ENCODE data around the gene ZNF669.
A peak's percentile ranks its signal among the peaks of the same experiment; 100 is the strongest.

DNA sequence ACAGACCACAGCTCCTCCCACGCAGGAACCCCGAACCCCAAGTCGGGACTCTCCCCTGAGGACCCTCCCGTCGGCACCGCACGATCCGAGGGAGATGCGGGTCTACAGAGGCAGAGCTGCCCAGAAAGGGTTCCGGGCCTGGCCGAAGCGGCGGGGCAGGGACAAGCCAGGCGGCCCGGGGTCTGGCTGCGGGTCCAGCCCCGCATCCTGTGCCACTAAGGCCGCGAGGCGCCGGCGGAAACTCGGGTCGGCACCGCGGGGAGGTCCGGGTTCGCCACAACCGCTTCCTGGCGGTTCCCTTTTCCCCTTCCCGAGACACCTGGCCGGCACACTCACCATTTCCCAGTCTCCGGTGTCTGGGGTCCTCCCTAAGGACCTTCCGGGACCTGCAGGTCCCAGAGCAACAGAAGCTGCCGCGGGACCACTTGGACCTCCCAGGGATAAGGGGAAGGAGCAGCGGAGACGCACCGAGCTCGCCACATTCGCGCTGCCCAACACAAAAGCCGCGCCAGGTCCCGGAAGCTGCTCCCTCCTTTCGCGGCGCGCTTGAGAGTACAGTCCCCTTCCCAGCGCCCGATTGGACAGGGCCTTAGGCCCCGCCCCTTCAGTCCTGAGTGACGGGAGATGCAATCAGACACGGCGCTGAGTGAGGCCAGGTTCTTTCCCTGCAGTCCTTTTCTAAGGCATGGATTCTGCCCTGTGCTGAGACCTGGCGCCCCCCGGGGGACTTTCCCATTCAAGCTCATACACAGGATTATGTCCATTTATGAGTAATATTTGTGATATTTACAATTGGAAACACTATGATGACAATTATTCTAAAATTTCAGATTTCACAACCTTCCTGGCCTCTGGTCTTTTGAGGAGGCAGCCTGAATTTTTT is 25.7 kb downstream of the ZNF669 start, which contains the start of gene ZNF670:
- peak; percentile 78 for TF ChIP-seq POLR2AphosphoS5 (IDR thresholded peaks at IDR 0.05; ENCODE audit: low read depth, low read length)
- peak; percentile 67 for TF ChIP-seq POLR2A (IDR thresholded peaks at IDR 0.05; ENCODE audit: low read depth, low read length)
- peak; percentile 73 for TF ChIP-seq TAF1 (IDR thresholded peaks at IDR 0.05; ENCODE audit: low read depth, low read length)
- TF ChIP-seq SPI1 (IDR thresholded peaks at IDR 0.05; ENCODE audit: low read depth, low read length) = no peak
- no peak for TF ChIP-seq PAX5 (IDR thresholded peaks at IDR 0.05; ENCODE audit: insufficient read depth, low read length, severe bottlenecking)
